Endodermal cell (in vitro differentiated cells): ENCODE data around the gene P4HA1. TPM values are rescaled to one million over a fixed set of nuclear protein-coding genes. Genes with fewer than 3 reads are reported as not detected.
A peak's percentile ranks its signal among the peaks of the same experiment; 100 is the strongest.

Source experiments
- DNase-seq: peaks from one replicate; pipeline ENCODE4 v3.0.0-alpha.2; 2017
- H3K27ac ChIP-seq: 2 replicates; pipeline ENCODE4 v1.5.1; 2013; ENCODE audit warnings: mild to moderate bottlenecking, low read depth, low read length, moderate library complexity
- H3K27me3 ChIP-seq: 2 replicates; pipeline ENCODE4 v1.6.1; 2013; ENCODE audit warnings: mild to moderate bottlenecking, low read length, moderate library complexity; ENCODE audit not compliant: insufficient read depth, control insufficient read depth, poor library complexity, severe bottlenecking
- H3K36me3 ChIP-seq: 2 replicates; pipeline ENCODE4 v1.7.0; 2013; ENCODE audit warnings: mild to moderate bottlenecking, low read length, moderate library complexity; ENCODE audit not compliant: control insufficient read depth, insufficient read depth
- H3K4me1 ChIP-seq: one replicate; pipeline ENCODE4 v1.7.0; 2013; ENCODE audit warnings: low read length; ENCODE audit not compliant: control insufficient read depth, insufficient read depth
- H3K4me3 ChIP-seq: 2 replicates; pipeline ENCODE4 v1.5.1; 2013; ENCODE audit warnings: mild to moderate bottlenecking, low read length, moderate library complexity
- H3K9ac ChIP-seq: 2 replicates; pipeline ENCODE4 v1.6.1; 2013; ENCODE audit warnings: mild to moderate bottlenecking, low read length, moderate library complexity; ENCODE audit not compliant: poor library complexity, severe bottlenecking; ENCODE audit errors: extremely low read depth
- H3K9me3 ChIP-seq: 2 replicates; pipeline ENCODE4 v1.6.1; 2013; ENCODE audit warnings: mild to moderate bottlenecking, low read length, moderate library complexity; ENCODE audit not compliant: control insufficient read depth
- H3K27ac Mint-ChIP-seq: 2 replicates; pipeline ENCODE4 v1.8.0; 2020; ENCODE audit warnings: mixed read lengths
- H3K27me3 Mint-ChIP-seq: 2 replicates; pipeline ENCODE4 v1.8.0; 2021; ENCODE audit warnings: mild to moderate bottlenecking, mixed read lengths; ENCODE audit not compliant: insufficient read depth
- H3K36me3 Mint-ChIP-seq: 2 replicates; pipeline ENCODE4 v1.8.0; 2020; ENCODE audit warnings: low read depth, mixed read lengths
- H3K4me1 Mint-ChIP-seq: 2 replicates; pipeline ENCODE4 v1.8.0; 2020; ENCODE audit warnings: mixed read lengths
- H3K4me3 Mint-ChIP-seq: 2 replicates; pipeline ENCODE4 v1.8.0; 2020; ENCODE audit warnings: mild to moderate bottlenecking, moderate library complexity, mixed read lengths
- H3K9me3 Mint-ChIP-seq: 2 replicates; pipeline ENCODE4 v1.8.0; 2020; ENCODE audit warnings: mild to moderate bottlenecking, mixed read lengths
- CTCF ChIP-seq: fragments of 200-600 bp; sonication (generic); conservative IDR thresholded peaks from 2 replicates; pipeline ENCODE4 v1.5.0; 2021; ENCODE audit warnings: antibody characterized with exemption, mild to moderate bottlenecking
- WGBS, 2 experiments: methylation state at CpG; one replicate each; pipeline versions ENCODE4 v1.1.5 to v1.1.7; 2013; ENCODE audit warnings: missing lambda C conversion rate in 2 of 2, mixed read lengths in 1 of 2; ENCODE audit not compliant: insufficient coverage in 1 of 2, insufficient read length in 1 of 2; 5-methylcytosine and 5-hydroxymethylcytosine counted together
- total RNA-seq, 2 donors: library from RNA; stranded (reverse); fragmentation: NEBNext Ultra II Directional in 1 of 2; extraction: Animal tissue kit (Norgen Biotek cat#: 25700) in 1 of 2; gene quantifications; 2 replicates in 1 of 2; 3 replicates in 1 of 2; pipeline ENCODE4 v1.2.1, GENCODE V29; 2021

The P4HA1 gene
- total RNA-seq, 2 donors from 2014 or later: 45.1 to 46.9 TPM

DNA sequence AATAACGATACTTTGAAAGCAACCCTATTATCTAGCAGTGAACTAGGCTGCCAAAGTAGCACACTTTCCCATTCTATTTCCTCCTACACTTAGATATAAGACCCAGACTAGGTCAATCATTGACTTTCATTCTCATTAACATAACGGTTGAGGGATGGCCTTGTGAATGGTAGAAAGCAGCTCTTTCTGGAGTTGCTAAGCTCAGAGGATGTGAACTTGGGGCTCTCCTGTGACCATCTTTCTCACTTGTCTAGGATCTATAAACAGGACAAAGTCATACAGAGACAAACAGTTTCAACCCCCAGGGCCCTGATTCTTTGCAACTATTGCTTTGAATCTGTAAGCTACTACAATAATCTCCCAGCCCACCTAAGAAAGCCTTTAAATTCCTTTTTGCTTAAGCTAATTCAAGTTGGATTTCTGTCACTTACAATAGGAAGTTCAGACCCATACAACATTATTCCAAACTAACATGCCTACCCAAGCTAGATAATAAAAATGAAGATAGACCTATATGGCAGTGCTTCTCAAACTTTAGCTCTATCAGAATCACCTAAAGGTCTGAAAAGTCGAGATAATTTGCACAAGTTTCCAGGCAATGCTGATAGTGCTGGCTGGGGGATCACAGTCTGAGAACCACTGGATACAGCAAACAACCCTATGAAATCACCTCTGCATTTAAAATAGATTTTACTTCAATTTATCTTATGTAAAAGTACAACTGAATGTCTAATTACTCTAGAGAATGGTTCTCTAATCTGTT lies 16.7 kb downstream of the P4HA1 start:
- H3K9ac ChIP-seq: no peak overlapping the region
- Mint-ChIP-seq H3K4me3 (no peak overlapping the region), H3K4me1 (peaks cover 6% of the 10 kb centered on the region), H3K27ac (no peak overlapping the region), H3K27me3 (no peaks in the 10 kb centered on the region), H3K9me3 (no peaks in the 10 kb centered on the region), H3K36me3 (no peaks in the 10 kb centered on the region)
- 67 to 96% methylated on average over 1 to 3 of the region's 3 CpGs for WGBS, 2 experiments
- no peaks in the 10 kb centered on the region for H3K4me1 ChIP-seq
- H3K4me3 ChIP-seq: no peak overlapping the region
- no peak for TF ChIP-seq CTCF
- peaks cover 1% of the 10 kb centered on the region for H3K36me3 ChIP-seq
- no peak for DNase-seq
- no peaks in the 10 kb centered on the region for H3K27me3 ChIP-seq
- H3K9me3 ChIP-seq: no peaks in the 10 kb centered on the region
- no peak overlapping the region for H3K27ac ChIP-seq

DNA sequence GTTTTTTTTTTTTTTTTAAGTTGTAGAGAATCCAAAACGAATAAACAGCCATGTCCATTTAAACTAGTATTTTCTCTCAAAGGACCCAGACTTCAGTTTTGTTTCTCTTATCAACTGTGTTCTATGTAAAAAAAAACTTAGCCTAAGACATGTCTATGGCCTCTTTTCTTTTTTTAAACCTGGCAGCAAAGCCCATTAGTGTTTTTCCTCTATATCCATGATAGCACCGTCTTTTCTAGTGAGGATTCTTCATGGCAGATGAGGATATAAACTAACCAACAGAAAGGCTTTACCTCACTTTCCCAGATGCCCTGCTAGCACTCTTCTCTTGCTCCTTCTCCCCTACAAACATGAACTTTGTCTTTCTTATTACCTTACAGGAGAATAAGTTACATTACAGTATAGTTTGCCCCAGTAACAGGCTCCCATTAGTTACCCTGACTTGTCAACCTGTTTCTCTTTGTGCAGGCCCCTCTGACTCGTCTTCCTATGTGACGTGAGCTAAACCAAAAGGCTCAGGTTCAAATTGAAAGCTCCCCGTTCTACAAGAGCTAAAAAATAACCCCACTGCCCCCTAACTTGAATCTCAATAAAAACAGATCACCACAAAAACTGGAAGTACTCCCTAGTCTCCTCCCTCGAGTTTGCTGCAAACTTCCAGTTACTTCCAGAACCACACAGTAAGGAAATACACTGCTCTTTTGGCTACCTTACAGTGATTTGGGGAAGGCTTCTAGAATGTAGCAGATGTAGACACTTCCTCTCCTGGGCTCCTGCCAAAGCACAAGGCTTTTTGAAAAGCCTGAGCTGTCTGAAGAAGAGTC lies 20.1 kb downstream of the P4HA1 start:
- Mint-ChIP-seq H3K27me3 (no peaks in the 10 kb centered on the region), H3K27ac (peak overlapping the region; percentile 37), H3K4me3 (no peak overlapping the region), H3K4me1 (peaks cover 6% of the 10 kb centered on the region), H3K36me3 (peaks cover 13% of the 10 kb centered on the region), H3K9me3 (no peaks in the 10 kb centered on the region)
- WGBS, 2 experiments: 87 to 90% methylated on average over 5 to 6 of the region's 6 CpGs
- no peak overlapping the region for H3K4me3 ChIP-seq
- H3K4me1 ChIP-seq: no peaks in the 10 kb centered on the region
- no peak overlapping the region for H3K27ac ChIP-seq
- H3K9ac ChIP-seq: no peak overlapping the region
- H3K36me3 ChIP-seq: peaks cover 29% of the 10 kb centered on the region
- TF ChIP-seq CTCF: no peak
- H3K9me3 ChIP-seq: no peaks in the 10 kb centered on the region
- no peak for DNase-seq
- no peaks in the 10 kb centered on the region for H3K27me3 ChIP-seq

DNA sequence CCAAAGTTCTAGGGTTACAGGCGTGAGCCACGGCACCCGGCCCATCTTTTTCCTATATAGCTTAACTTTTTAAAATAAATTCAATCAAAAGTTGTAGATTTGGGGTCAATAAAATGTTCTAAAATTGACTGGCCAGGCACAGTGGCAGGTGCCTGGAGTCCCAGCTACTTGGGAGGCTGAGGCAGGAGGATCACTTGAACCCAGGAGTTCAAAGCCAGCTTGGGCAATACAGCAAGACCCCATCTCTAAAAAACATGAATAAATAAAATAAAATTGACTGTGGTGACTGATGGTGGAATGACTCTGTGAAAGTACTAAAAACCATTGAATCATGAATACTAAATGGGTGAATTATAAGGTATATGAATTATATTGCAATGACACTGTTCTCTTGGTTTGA lies 20.8 kb downstream of the P4HA1 start:
- Histone ChIP-seq H3K4me3 (no peak overlapping the region), H3K9ac (no peak overlapping the region), H3K27me3 (no peaks in the 10 kb centered on the region), H3K4me1 (no peaks in the 10 kb centered on the region), H3K27ac (no peak overlapping the region), H3K9me3 (no peaks in the 10 kb centered on the region), H3K36me3 (peaks cover 36% of the 10 kb centered on the region)
- no peak for DNase-seq
- WGBS, 2 experiments: 95% methylated on average over 3 of the region's 3 CpGs; no CpG with 5 or more reads in 1 of the 2 experiments
- Mint-ChIP-seq H3K4me3 (no peak overlapping the region), H3K27me3 (no peaks in the 10 kb centered on the region), H3K27ac (no peak overlapping the region), H3K36me3 (peaks cover 20% of the 10 kb centered on the region), H3K9me3 (no peaks in the 10 kb centered on the region), H3K4me1 (peaks cover 6% of the 10 kb centered on the region)
- no peak for TF ChIP-seq CTCF
